HepG2 (cell line): ENCODE measurements around the gene PRR15L. TPM values are rescaled to one million over a fixed set of nuclear protein-coding genes. Genes with fewer than 3 reads are reported as not detected.
"Not testable (repeated sequence)": the region's sequence is repeated elsewhere in the genome, so short reads cannot be mapped to it uniquely, and the experiment has no call there.

ENCODE experiments used
- ATAC-seq: fragments of 200-7000 bp; cut with Tn5 transposase; 3 replicates; pipeline ENCODE4 v1.9.1; 2020; ENCODE audit warnings: mild to moderate bottlenecking, moderate library complexity
- BruUV-seq: library from RNA; stranded (reverse); fragments of 400-500 nt; replicated peaks from 2 replicates; lab custom pipeline; 2021; lab: Mats Ljungman, UMichigan
- CTCF ChIA-PET: fragments of 300-600 bp; formaldehyde crosslinking; extraction: SDS; loops from one replicate; lab custom pipeline; 2021; ENCODE audit warnings: low total read pairs, inconsistent platforms, low intra/inter-chr PET ratio; lab: Yijun Ruan, JAX
- POLR2A ChIA-PET: fragments of 350-600 bp; sonication (Branson Sonifier 250); formaldehyde crosslinking; loops from one replicate; lab custom pipeline; 2020; ENCODE audit warnings: antibody characterized with exemption, inconsistent platforms; lab: Yijun Ruan, JAX
- DNase-seq: peaks from one replicate; pipeline ENCODE4 v3.0.0-alpha.2; 2015; ENCODE audit warnings: low spot score
- FAIRE-seq: peaks from 3 replicates; lab custom pipeline; 2011; peaks lifted over from hg19 to GRCh38; lab: Jason Lieb, UNC
- H2AFZ ChIP-seq: one replicate; pipeline ENCODE4 v1.6.1; 2011; ENCODE audit warnings: low read length, inconsistent platforms
- H3K27ac ChIP-seq: fragments of 300-600 bp; 3 replicates; pipeline ENCODE4 v1.8.0; 2011; ENCODE audit warnings: mixed run types, mild to moderate bottlenecking, mixed read lengths, low read length, inconsistent platforms; ENCODE audit not compliant: insufficient read depth; ENCODE audit errors: extremely low read length
- H3K27me3 ChIP-seq, 2 experiments: fragments of 200-600 bp in 1 of 2; 2 replicates in 1 of 2; 3 replicates in 1 of 2; pipeline versions ENCODE4 v1.6.0 to v1.8.0; 2011; ENCODE audit warnings: low read length in 2 of 2, mild to moderate bottlenecking in 2 of 2, moderate library complexity in 2 of 2, inconsistent platforms in 1 of 2; ENCODE audit not compliant: insufficient read depth in 2 of 2, control insufficient read depth in 1 of 2
- H3K36me3 ChIP-seq, 2 experiments: fragments of 200-600 bp in 1 of 2; replicated peaks in 1 of 2; 2 replicates in 1 of 2; 3 replicates in 1 of 2; pipeline versions ENCODE4 v1.5.1 to v1.8.0; 2011; ENCODE audit warnings: low read length in 2 of 2, inconsistent platforms in 1 of 2; ENCODE audit not compliant: insufficient read depth in 2 of 2, control insufficient read depth in 1 of 2
- H3K4me1 ChIP-seq: 2 replicates; pipeline ENCODE4 v1.5.1; 2012; ENCODE audit warnings: low read length, inconsistent platforms; ENCODE audit not compliant: insufficient read depth
- H3K4me2 ChIP-seq: 2 replicates; pipeline ENCODE4 v1.6.0; 2011; ENCODE audit warnings: low read depth, low read length, inconsistent platforms
- H3K4me3 ChIP-seq, 3 experiments: fragments of 200-600 bp in 1 of 3; sonication (generic), shearing (Covaris generic) in 1 of 3; replicated peaks in 1 of 3; 2 replicates each; pipeline ENCODE4 v1.5.1; 2011 to 2016; ENCODE audit warnings: low read length in 3 of 3, inconsistent platforms in 2 of 3, low read depth in 2 of 3, mild to moderate bottlenecking in 2 of 3, control low read depth in 1 of 3, mixed read lengths in 1 of 3; ENCODE audit not compliant: insufficient read depth in 1 of 3
- H3K79me2 ChIP-seq: one replicate; pipeline ENCODE4 v1.6.1; 2011; ENCODE audit warnings: low read length, inconsistent platforms; ENCODE audit not compliant: insufficient read depth
- H3K9ac ChIP-seq: 2 replicates; pipeline ENCODE4 v1.6.0; 2011; ENCODE audit warnings: mild to moderate bottlenecking, low read depth, low read length, inconsistent platforms; ENCODE audit not compliant: insufficient read depth
- H3K9me3 ChIP-seq: 2 replicates; pipeline ENCODE4 v1.5.1; 2012; ENCODE audit warnings: mild to moderate bottlenecking, low read length
- H4K20me1 ChIP-seq: 2 replicates; pipeline ENCODE4 v1.6.0; 2011; ENCODE audit warnings: inconsistent platforms, mild to moderate bottlenecking, low read length, moderate library complexity; ENCODE audit not compliant: insufficient read depth
- MAFK ChIP-seq, 2 experiments: IDR thresholded peaks in 1 of 2; conservative IDR thresholded peaks in 1 of 2; 2 replicates each; pipeline ENCODE4 v1.6.1; 2011; ENCODE audit warnings: improper control_type of control experiment in 2 of 2, low read length in 2 of 2
- NFE2 ChIP-seq: sonication (generic); formaldehyde crosslinking; IDR thresholded peaks from 2 replicates; pipeline ENCODE4 v1.4.0; 2020; ENCODE audit warnings: missing genetic modification reagents
- RNF2 ChIP-seq: fragments of 450-650 bp; conservative IDR thresholded peaks from 2 replicates; pipeline ENCODE4 v1.6.1; 2016; ENCODE audit warnings: low read depth
- SNAPC2 ChIP-seq: sonication (generic); formaldehyde crosslinking; IDR thresholded peaks from 2 replicates; pipeline ENCODE4 v1.8.1; 2022; ENCODE audit warnings: mild to moderate bottlenecking, missing genetic modification reagents
- SRF ChIP-seq: IDR thresholded peaks from 2 replicates; pipeline ENCODE4 v1.6.1; 2011; ENCODE audit warnings: mild to moderate bottlenecking, low read depth, low read length, moderate library complexity
- TFAP4 ChIP-seq: sonication (generic); IDR thresholded peaks from 2 replicates; pipeline ENCODE4 v1.6.1; 2016; ENCODE audit warnings: low read depth, borderline replicate concordance
- ZC3H13 ChIP-seq: sonication (generic); formaldehyde crosslinking; IDR thresholded peaks from 2 replicates; pipeline ENCODE4 v1.8.1; 2023; ENCODE audit warnings: mild to moderate bottlenecking, missing genetic modification reagents, moderate library complexity
- ZNF180 ChIP-seq: sonication (generic); formaldehyde crosslinking; IDR thresholded peaks from 2 replicates; pipeline ENCODE4 v1.4.0; 2020; ENCODE audit warnings: low read depth, missing genetic modification reagents, borderline replicate concordance
- ZNF720 ChIP-seq: sonication (generic); formaldehyde crosslinking; IDR thresholded peaks from 2 replicates; pipeline ENCODE4 v1.4.0; 2020; ENCODE audit warnings: missing genetic modification reagents
- WGBS: methylation state at CpG from one replicate; pipeline ENCODE4 v1.1.6; 2017; ENCODE audit warnings: low lambda C conversion rate; 5-methylcytosine and 5-hydroxymethylcytosine counted together
- in situ Hi-C: cut with HindIII; loops from 2 replicates; pipeline ENCODE4 v1.10.0; 2017; ENCODE audit warnings: low pct_unique_long_range_greater_than_20kb; ENCODE audit not compliant: extremely low pct_ligation_motif_present
- intact Hi-C: fragments of 100-400 bp; cut with micrococcal nuclease; formaldehyde crosslinking; loops from one replicate; pipeline ENCODE4 v1.10.0; 2022; ENCODE audit not compliant: unreplicated experiment
- polyA plus RNA-seq, 8 experiments: library from polyadenylated mRNA; depleted of rRNA in 3 of 8; stranded (reverse) in 7 of 8; unstranded in 1 of 8; fragments of >200 nt; fragmentation: Illumina TruSeq in 4 of 8; extraction: Trizol in 4 of 8; gene quantifications; 2 replicates each; pipeline versions ENCODE4 v1.2.1 to v1.2.3, GENCODE V29; 2011 to 2016; ENCODE audit warnings: low read depth in 4 of 8, missing spikeins in 1 of 8, mixed read lengths in 1 of 8; ENCODE audit not compliant: insufficient read depth in 1 of 8
- total RNA-seq, 5 experiments: library from RNA; depleted of rRNA; stranded (reverse); fragments of >200 nt; fragmentation: Illumina TruSeq; extraction: Trizol; gene quantifications; 2 replicates each; pipeline ENCODE4 v1.2.3, GENCODE V29; 2016; ENCODE audit warnings: low read depth in 1 of 5
- TF ChIP-seq, protein P1 (sequence below): sonication (generic); formaldehyde crosslinking; IDR thresholded peaks from 2 replicates; pipeline ENCODE4 v1.4.0; 2020; ENCODE audit warnings: missing genetic modification reagents, borderline replicate concordance

PRR15L gene
- total and polyA plus RNA-seq, 2 of the 13 experiments (the other 11 are each of a cell fraction or from before 2014, with no cell fraction given), result 0.44 to 2.0 TPM

DNA sequence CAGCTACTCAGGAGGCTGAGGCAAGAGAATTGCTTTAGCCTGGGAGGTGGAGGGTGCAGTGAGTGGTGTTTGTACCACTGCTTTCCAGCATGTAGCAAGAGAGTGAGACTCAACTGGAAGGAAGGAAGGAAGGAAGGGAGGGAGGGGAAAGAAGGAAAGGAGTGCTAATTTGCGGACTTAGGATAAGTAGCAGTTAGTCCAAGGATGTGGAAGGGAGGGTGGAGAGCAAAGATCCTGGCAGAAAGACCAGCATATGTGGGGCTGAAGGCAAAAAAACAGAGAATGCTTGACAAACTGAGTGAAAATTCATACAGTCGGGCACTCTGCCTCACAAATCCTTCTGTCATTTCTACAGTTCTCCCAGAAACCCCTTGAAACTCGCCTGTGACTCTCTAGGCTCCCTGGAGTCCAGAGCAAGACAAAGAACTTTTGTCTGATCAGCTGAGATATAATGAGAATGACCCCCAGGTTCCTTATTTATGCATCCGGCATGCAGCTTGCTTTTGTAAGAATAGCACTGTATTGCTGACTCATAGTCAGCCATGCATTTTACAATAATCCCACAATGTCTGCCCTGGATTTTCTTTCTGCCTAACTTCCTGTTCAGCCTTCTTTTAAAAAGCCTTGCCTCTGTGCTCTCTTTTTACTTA is 44.7 kb upstream of the PRR15L start (continued):
- TF ChIP-seq ZNF180 (CRISPR knock-in tag) (no peak), SRF (no peak), ZNF720 (CRISPR knock-in tag) (no peak), RNF2 (no peak), SNAPC2 (CRISPR knock-in tag) (no peak), TFAP4 (0 out of 2 replicates have a peak, but pooled peaks have one; percentile 33), MAFK (conservative IDR thresholded peaks at IDR 0.05 in 1 of 2, IDR thresholded peaks at IDR 0.05 in 1 of 2; ENCODE audit: low read length in 2 of 2) (peak; percentile 54 to 68; a peak in 3 of 4 replicates), NFE2 (CRISPR knock-in tag) (peak; percentile 74), ZC3H13 (CRISPR knock-in tag) (no peak)
- TF ChIP-seq, protein P1, sequence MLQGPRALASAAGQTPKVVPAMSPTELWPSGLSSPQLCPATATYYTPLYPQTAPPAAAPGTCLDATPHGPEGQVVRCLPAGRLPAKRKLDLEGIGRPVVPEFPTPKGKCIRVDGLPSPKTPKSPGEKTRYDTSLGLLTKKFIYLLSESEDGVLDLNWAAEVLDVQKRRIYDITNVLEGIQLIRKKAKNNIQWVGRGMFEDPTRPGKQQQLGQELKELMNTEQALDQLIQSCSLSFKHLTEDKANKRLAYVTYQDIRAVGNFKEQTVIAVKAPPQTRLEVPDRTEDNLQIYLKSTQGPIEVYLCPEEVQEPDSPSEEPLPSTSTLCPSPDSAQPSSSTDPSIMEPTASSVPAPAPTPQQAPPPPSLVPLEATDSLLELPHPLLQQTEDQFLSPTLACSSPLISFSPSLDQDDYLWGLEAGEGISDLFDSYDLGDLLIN (CRISPR knock-in tag), result no peak
- TF ChIP-seq, all 625 proteins: peak for 6

- ATAC-seq, intact Hi-C loops, H4K20me1 ChIP-seq, DNase-seq, FAIRE-seq, H3K36me3 ChIP-seq, H2AFZ ChIP-seq, H3K79me2 ChIP-seq, H3K27ac ChIP-seq, CTCF ChIA-PET, BruUV-seq, H3K9ac ChIP-seq, H3K9me3 ChIP-seq, POLR2A ChIA-PET, in situ Hi-C loops, H3K4me2 ChIP-seq, H3K4me3 ChIP-seq: not testable (repeated sequence)
- peaks cover 12% of the 10 kb centered on the region for H3K4me1 ChIP-seq
- H3K27me3 ChIP-seq, result peaks cover 2 to 26% of the 10 kb centered on the region in 2 experiments; a peak in 4 of 5 replicates
- WGBS, result 73% methylated on average over 5 of the region's 5 CpGs
Measured at GRCh38 chr17:48001657-48002056, 44.0 kb upstream of the PRR15L start.
